Mucosa of descending colon (tissue), 3 donors: Measurements from ENCODE around the gene JSRP1. TPM values are rescaled to one million over a fixed set of nuclear protein-coding genes. Genes with fewer than 3 reads are reported as not detected.

Experiments
- ATAC-seq: fragments of 200-7000 bp; cut with Tn5 transposase; one replicate; pipeline ENCODE4 v1.9.1; 2020; ENCODE audit warnings: mild to moderate bottlenecking, moderate library complexity
- DNase-seq, 3 donors: peaks; one replicate each; pipeline ENCODE4 v3.0.0-alpha.2; 2020
- H3K36me3 ChIP-seq: fragments of 200-600 bp; one replicate; pipeline ENCODE4 v1.8.0; 2021; ENCODE audit warnings: low read depth, mild to moderate bottlenecking
- H3K4me1 ChIP-seq: fragments of 200-600 bp; one replicate; pipeline ENCODE4 v1.8.0; 2021; ENCODE audit warnings: low read depth, mild to moderate bottlenecking
- H3K4me3 ChIP-seq: fragments of 200-600 bp; one replicate; pipeline ENCODE4 v1.8.0; 2021; ENCODE audit warnings: mild to moderate bottlenecking
- H3K9me3 ChIP-seq: fragments of 200-600 bp; one replicate; pipeline ENCODE4 v1.8.0; 2021; ENCODE audit warnings: mild to moderate bottlenecking
- intact Hi-C, 2 donors: fragments of 100-400 bp; cut with DNase I in 1 of 2; cut with micrococcal nuclease in 1 of 2; formaldehyde crosslinking; loops; one replicate each; pipeline versions ENCODE4 v1.11.0 to v1.11.1; 2022; cut with DNase I, micrococcal nuclease
- total RNA-seq, 3 donors: library from RNA; stranded (reverse); fragmentation: NEBNext Ultra II Directional in 2 of 3; extraction: Animal tissue kit (Norgen Biotek cat#: 25700) in 2 of 3; gene quantifications; one replicate each; pipeline versions ENCODE4 v1.2.1 to v1.2.4, GENCODE V29; 2021 to 2023
- TF ChIP-seq, protein P1 (sequence below): fragments of 200-600 bp; IDR thresholded peaks from one replicate; pipeline ENCODE4 v1.8.0; 2022; ENCODE audit warnings: antibody characterized with exemption, mild to moderate bottlenecking
- donor health status: DM: no; HTN: no; CAD: no; lungs with moderate emphysema.
- donor health status: DM: no; HTN: no; CAD: no.
- donor health status: DM: no; HTN: yes; CAD: no.

Gene JSRP1
- total RNA-seq, 3 donors from 2014 or later, result 0.38 to 2.4 (median 0.87) TPM

DNA sequence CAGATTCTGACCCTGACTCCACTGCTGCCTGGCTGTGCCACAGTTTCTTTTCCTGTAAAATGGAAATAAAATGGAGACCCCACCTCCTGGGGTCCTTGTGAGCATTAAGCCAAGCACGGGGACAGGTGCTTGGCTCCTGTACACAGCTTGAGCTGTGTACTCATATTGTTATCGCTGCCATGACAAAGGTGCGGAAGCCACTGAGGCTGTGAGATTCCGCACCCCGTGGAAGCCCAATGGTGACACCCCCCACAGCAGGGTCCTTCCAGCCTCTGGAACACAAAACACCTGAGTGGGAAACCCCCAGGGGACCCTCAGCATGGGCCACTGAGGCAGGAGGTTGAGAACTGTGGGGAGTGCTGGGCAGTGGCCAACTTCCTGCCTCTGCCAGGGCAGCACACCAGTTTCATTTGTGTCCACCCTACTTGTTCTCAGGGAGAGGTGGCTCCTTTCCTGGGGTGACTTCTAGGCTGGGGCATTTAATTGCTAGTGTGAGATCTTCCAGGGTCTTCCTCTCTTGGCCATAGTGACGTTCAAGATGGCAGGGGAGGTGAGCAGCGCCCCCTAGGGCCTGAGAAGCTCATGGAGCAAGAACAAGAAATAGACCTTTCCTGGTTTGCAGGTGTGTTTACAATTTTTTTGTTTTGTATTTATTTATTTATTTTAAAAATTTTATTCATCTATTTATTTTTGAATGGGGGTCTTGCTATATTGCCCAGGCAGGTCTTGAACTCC lies 5.4 kb upstream of the JSRP1 start:
- TF ChIP-seq, protein P1, sequence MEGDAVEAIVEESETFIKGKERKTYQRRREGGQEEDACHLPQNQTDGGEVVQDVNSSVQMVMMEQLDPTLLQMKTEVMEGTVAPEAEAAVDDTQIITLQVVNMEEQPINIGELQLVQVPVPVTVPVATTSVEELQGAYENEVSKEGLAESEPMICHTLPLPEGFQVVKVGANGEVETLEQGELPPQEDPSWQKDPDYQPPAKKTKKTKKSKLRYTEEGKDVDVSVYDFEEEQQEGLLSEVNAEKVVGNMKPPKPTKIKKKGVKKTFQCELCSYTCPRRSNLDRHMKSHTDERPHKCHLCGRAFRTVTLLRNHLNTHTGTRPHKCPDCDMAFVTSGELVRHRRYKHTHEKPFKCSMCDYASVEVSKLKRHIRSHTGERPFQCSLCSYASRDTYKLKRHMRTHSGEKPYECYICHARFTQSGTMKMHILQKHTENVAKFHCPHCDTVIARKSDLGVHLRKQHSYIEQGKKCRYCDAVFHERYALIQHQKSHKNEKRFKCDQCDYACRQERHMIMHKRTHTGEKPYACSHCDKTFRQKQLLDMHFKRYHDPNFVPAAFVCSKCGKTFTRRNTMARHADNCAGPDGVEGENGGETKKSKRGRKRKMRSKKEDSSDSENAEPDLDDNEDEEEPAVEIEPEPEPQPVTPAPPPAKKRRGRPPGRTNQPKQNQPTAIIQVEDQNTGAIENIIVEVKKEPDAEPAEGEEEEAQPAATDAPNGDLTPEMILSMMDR, result peak; percentile 21
- ATAC-seq (peak; percentile 29), DNase-seq (peak; percentile 67 to 80 (median 74))
- peaks cover 4% of the 10 kb centered on the region for H3K4me1 ChIP-seq
- H3K36me3 ChIP-seq, result no peaks in the 10 kb centered on the region
- no peak overlapping the region for H3K4me3 ChIP-seq
- no peaks in the 10 kb centered on the region for H3K9me3 ChIP-seq
- intact Hi-C loops, result no loop called here

DNA sequence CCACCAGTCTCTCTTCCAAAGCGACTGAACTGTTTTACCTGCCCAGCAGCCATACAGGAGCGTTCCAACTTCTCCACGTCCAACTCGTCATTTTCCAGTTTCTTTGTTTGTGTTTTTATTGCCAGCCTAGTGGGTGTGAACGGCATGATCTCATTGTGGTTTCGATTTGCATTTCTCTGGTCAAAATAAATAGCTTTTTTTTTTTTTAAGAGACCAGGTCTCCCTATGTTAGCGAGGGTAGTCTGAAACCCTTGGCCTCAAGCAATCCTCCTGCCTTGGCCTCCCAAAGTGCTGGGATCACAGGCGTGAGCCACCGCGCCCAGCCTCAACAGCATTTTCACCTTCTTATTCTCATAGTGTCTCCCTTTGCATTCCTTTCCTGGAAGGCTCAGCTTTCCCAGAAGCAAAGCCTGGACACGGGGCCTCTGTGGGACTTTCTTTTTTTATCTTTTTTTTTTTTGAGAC lies 4.2 kb upstream of the JSRP1 start:
- TF ChIP-seq, protein P1, result no peak
- intact Hi-C loops, result no loop called here
- DNase-seq (peak in 1 of 3 donors; percentile 62), ATAC-seq (peak; percentile 77)
- Histone ChIP-seq H3K4me3 (no peak overlapping the region), H3K36me3 (no peaks in the 10 kb centered on the region), H3K9me3 (no peaks in the 10 kb centered on the region), H3K4me1 (peaks cover 3% of the 10 kb centered on the region)

DNA sequence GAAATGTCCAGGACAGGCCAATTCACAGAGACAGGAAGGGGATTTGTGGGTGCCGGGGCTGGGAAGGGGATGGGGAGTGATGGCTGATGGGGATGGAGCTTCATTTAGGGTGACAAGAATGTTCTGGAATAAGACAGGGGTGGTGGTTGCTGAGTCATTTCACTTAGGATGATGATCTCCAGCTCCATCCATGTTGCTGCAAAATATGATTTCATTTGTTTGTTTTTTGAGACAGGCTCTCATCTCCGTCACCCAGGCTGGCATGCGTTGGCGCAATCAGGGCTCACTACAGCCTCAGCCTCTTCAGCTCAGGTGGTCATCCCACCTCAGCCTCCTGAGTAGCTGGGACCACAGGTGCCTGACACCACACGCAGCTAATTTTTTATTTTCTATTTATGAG lies 3.1 kb upstream of the JSRP1 start:
- DNase-seq, result no peak
- TF ChIP-seq, protein P1, result no peak
- intact Hi-C loops, result no loop called here

DNA sequence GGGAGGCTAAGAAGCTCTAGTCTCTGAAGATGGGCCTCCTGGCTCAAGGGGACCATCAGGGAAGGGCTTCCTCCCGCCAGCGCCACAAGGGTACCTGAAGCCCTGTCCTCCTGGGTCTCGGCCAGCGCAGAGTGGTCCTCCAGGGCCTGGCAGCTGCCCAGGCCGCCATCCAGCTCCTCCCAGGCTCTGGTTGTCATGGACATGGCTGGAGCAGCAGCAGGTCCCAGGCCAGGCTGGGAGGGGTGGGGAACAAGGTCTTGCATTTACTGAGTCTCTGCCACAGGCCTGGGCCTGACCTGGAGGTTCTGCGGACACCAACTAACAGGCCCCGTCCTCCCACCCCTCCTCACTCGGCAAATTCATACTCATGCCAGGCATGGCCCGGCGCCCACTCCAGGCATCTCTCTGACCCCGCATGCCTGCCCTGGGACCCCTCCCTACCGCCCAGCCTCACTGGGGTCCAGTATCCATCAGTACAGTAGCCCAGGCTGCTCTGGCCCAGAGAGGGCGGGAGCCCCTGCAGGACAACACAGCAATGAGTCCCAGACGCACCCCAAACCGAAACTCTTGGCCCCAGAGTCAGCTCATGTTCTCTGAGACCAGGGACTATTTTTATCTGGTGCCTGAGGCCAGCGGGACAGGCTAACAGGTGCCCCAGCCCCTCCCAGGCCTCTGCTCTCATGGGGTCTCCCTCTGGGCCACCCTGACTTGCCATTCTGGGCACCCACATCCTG lies 938 bp downstream of the JSRP1 start:
- TF ChIP-seq, protein P1, result no peak

More for the DNA sequence above, 3.1 kb upstream of the JSRP1 start:
- Histone ChIP-seq H3K4me3 (no peak overlapping the region), H3K4me1 (peaks cover 3% of the 10 kb centered on the region), H3K36me3 (no peaks in the 10 kb centered on the region), H3K9me3 (no peaks in the 10 kb centered on the region)
- no peak for ATAC-seq

DNA sequence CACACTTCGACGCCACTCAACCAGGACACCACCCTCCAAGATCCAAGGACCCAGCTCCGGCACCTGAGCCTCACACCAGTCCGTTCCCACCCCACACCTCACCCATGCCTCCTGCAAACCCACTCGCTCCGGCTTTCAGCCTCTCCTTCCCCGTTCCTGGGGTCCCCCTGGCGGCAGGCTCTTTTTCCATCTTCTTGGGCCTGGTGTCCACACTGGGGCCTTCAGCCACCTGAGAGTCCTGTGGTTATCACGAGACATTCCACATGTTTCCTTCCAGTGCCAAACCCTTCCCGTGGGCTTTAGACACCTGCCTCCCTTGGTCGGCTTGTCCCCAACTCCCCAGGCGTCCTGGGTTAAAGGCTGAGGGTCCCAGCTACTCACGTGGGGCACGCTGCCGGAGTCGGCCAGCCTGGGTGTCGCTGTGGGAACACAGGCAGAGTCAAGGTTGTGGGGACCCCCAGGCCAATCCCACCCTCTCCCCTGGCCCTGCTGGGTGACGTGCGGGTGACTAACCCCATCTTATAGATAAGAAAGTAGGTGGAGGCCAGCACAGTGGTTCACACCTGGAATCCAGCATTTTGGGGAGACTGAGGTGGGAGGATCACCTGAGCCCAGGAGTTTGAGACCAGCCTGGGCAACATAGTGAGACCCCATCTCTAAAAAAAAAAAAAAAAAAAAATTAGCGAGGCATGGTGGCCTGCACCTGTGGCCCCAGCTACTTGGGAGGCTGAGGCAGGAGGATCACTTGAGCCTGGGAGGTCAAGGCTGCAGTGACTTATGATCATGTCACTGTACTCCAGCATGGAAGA lies 1.9 kb downstream of the JSRP1 start:
- H3K36me3 ChIP-seq, result no peaks in the 10 kb centered on the region
- no peak overlapping the region for H3K4me3 ChIP-seq
- TF ChIP-seq, protein P1, result no peak
- peaks cover 33% of the 10 kb centered on the region for H3K4me1 ChIP-seq
- intact Hi-C loops, result no loop called here
- DNase-seq, result no peak
- no peaks in the 10 kb centered on the region for H3K9me3 ChIP-seq
- ATAC-seq, result no peak

More for the DNA sequence above, 938 bp downstream of the JSRP1 start:
- Histone ChIP-seq H3K4me1 (peaks cover 31% of the 10 kb centered on the region), H3K9me3 (no peaks in the 10 kb centered on the region), H3K36me3 (no peaks in the 10 kb centered on the region), H3K4me3 (no peak overlapping the region)
- no peak for DNase-seq
- intact Hi-C loops, result no loop called here
- ATAC-seq, result no peak
